Gastroesophageal sphincter (tissue), 4 donors: Measurements from ENCODE around the gene GRIN2B. TPM values are rescaled to one million over a fixed set of nuclear protein-coding genes. Genes with fewer than 3 reads are reported as not detected.

Experiments
- ATAC-seq: fragments of 150-250 bp; one replicate; pipeline ENCODE4 v1.9.1; 2016; ENCODE audit warnings: mild to moderate bottlenecking, moderate library complexity
- H3K27ac ChIP-seq, 4 donors: fragments of 200-600 bp; sonication (generic) in 3 of 4; 1 replicate in 3 of 4; 2 replicates in 1 of 4; pipeline ENCODE4 v1.5.1; 2016 to 2019
- H3K27me3 ChIP-seq: fragments of 200-600 bp; sonication (generic); one replicate; pipeline ENCODE4 v1.5.1; 2019
- H3K36me3 ChIP-seq, 2 donors: fragments of 200-600 bp; sonication (generic); one replicate each; pipeline ENCODE4 v1.5.1; 2019; ENCODE audit warnings: control low read depth in 1 of 2
- H3K4me1 ChIP-seq, 3 donors: fragments of 200-600 bp; sonication (generic); 1 replicate in 2 of 3; 2 replicates in 1 of 3; pipeline ENCODE4 v1.5.1; 2016 to 2019; ENCODE audit warnings: control low read depth in 2 of 3
- H3K4me3 ChIP-seq, 2 donors: fragments of 200-600 bp; sonication (generic); one replicate each; pipeline ENCODE4 v1.5.1; 2019; ENCODE audit warnings: mild to moderate bottlenecking in 1 of 2, moderate library complexity in 1 of 2
- H3K9me3 ChIP-seq, 3 donors: fragments of 200-600 bp; sonication (generic); one replicate each; pipeline ENCODE4 v1.5.1; 2017 to 2019; ENCODE audit warnings: control low read depth in 2 of 3
- CTCF ChIP-seq, 4 experiments: fragments of 200-600 bp in 2 of 4; fragments of 450-650 bp in 2 of 4; sonication (generic) in 1 of 4; IDR thresholded peaks; one replicate each; pipeline ENCODE4 v1.5.1; 2017 to 2019; ENCODE audit warnings: antibody characterized with exemption in 4 of 4, mild to moderate bottlenecking in 2 of 4, moderate library complexity in 2 of 4
- EP300 ChIP-seq: sonication (generic); formaldehyde crosslinking; IDR thresholded peaks from one replicate; pipeline ENCODE4 v1.6.1; 2017; ENCODE audit warnings: antibody characterized with exemption, mild to moderate bottlenecking
- POLR2A ChIP-seq, 2 donors: fragments of 450-650 bp; IDR thresholded peaks; one replicate each; pipeline ENCODE4 v1.6.1; 2017; ENCODE audit warnings: antibody characterized with exemption in 2 of 2, mild to moderate bottlenecking in 2 of 2, moderate library complexity in 1 of 2
- POLR2AphosphoS5 ChIP-seq: sonication (generic); formaldehyde crosslinking; IDR thresholded peaks from one replicate; pipeline ENCODE4 v1.6.1; 2017; ENCODE audit warnings: antibody characterized with exemption
- WGBS, 2 donors: methylation state at CpG; one replicate each; pipeline ENCODE4 v1.1.5; 2018; ENCODE audit warnings: low coverage in 1 of 2; 5-methylcytosine and 5-hydroxymethylcytosine counted together
- total RNA-seq, 4 donors: library from RNA; depleted of rRNA; stranded (reverse); fragments of >200 nt; gene quantifications; one replicate each; pipeline ENCODE4 v1.1.0, GENCODE V29; 2016

GRIN2B gene
- total RNA-seq, 4 donors from 2014 or later = under 0.01 to 0.12 (median under 0.01) TPM; not detected in 1

- Histone ChIP-seq H3K27ac (no peak overlapping the region), H3K27me3 (no peaks in the 10 kb centered on the region)
Observed at GRCh38 chr12:13950502-13950901, 30.9 kb downstream of the GRIN2B start.

GRCh38 chr12:13948621-13949020 lies 32.8 kb downstream of the GRIN2B start:
- Histone ChIP-seq H3K9me3 (no peaks in the 10 kb centered on the region), H3K27ac (no peak overlapping the region), H3K4me1 (no peaks in the 10 kb centered on the region), H3K27me3 (no peaks in the 10 kb centered on the region), H3K4me3 (no peak overlapping the region), H3K36me3 (no peaks in the 10 kb centered on the region)
- TF ChIP-seq CTCF (IDR thresholded peaks at IDR 0.05) = no peak
- WGBS, 2 donors = 88 to 96% methylated on average over 3 to 4 of the region's 4 CpGs
- ATAC-seq = no peak

More at GRCh38 chr12:13950502-13950901, 30.9 kb downstream of the GRIN2B start:
- Histone ChIP-seq H3K4me3 (no peak overlapping the region), H3K9me3 (no peaks in the 10 kb centered on the region), H3K36me3 (no peaks in the 10 kb centered on the region), H3K4me1 (no peaks in the 10 kb centered on the region)
- ATAC-seq = no peak
- 0 to 21% methylated on average over 1 of the region's 1 CpG for WGBS, 2 donors
- TF ChIP-seq EP300 (no peak), POLR2A (IDR thresholded peaks at IDR 0.05) (no peak), CTCF (IDR thresholded peaks at IDR 0.05) (no peak), POLR2AphosphoS5 (no peak)

GRCh38 chr12:13947276-13947946 lies 34.0 kb downstream of the GRIN2B start:
- 75 to 82% methylated on average over 6 of the region's 6 CpGs for WGBS, 2 donors
- H3K36me3 ChIP-seq = no peaks in the 10 kb centered on the region
- H3K27ac ChIP-seq = no peak overlapping the region
- ATAC-seq = no peak
- no peak for TF ChIP-seq CTCF (IDR thresholded peaks at IDR 0.05)
- TF ChIP-seq POLR2AphosphoS5 = no peak
- TF ChIP-seq POLR2A (IDR thresholded peaks at IDR 0.05) = no peak
- TF ChIP-seq EP300 = no peak
- H3K9me3 ChIP-seq = no peaks in the 10 kb centered on the region
- H3K27me3 ChIP-seq = no peaks in the 10 kb centered on the region
- H3K4me3 ChIP-seq = no peak overlapping the region
- H3K4me1 ChIP-seq = no peaks in the 10 kb centered on the region

- Histone ChIP-seq H3K36me3 (no peaks in the 10 kb centered on the region), H3K4me1 (no peaks in the 10 kb centered on the region), H3K27ac (no peak overlapping the region), H3K9me3 (no peaks in the 10 kb centered on the region), H3K4me3 (no peak overlapping the region), H3K27me3 (no peaks in the 10 kb centered on the region)
- no peak for ATAC-seq
- TF ChIP-seq CTCF (IDR thresholded peaks at IDR 0.05) = no peak
- TF ChIP-seq POLR2AphosphoS5 = no peak
- no peak for TF ChIP-seq EP300
Observed at GRCh38 chr12:13945641-13946040, 35.8 kb downstream of the GRIN2B start.

GRCh38 chr12:13945236-13945635 lies 36.2 kb downstream of the GRIN2B start:
- TF ChIP-seq POLR2A (IDR thresholded peaks at IDR 0.05) = no peak

More at GRCh38 chr12:13945236-13945635, 36.2 kb downstream of the GRIN2B start:
- Histone ChIP-seq H3K4me3 (no peak overlapping the region), H3K36me3 (no peaks in the 10 kb centered on the region), H3K9me3 (no peaks in the 10 kb centered on the region), H3K27me3 (no peaks in the 10 kb centered on the region), H3K4me1 (no peaks in the 10 kb centered on the region), H3K27ac (no peak overlapping the region)
- ATAC-seq = no peak
- WGBS, 2 donors = 72 to 85% methylated on average over 3 of the region's 3 CpGs
